Measurements from ENCODE around the gene NOS3.

Gene NOS3

GRCh38 chr7:150994141-150994837 is 3.5 kb downstream of the NOS3 start:
- Histone ChIP-seq H3K9me3 (ENCODE audit: insufficient read depth, low read length) (peaks cover 21% of the 10 kb centered on the region; the same call in 1 of the 2 replicates), H3K4me1 (ENCODE audit: insufficient read depth, insufficient read length) (peaks cover 5% of the 10 kb centered on the region), H3K36me3 (ENCODE audit: insufficient read depth, insufficient read length, low read length) (no peaks in the 10 kb centered on the region), H3K9ac (ENCODE audit: insufficient read length, low read depth) (no peak overlapping the region), H3K27me3 (ENCODE audit: insufficient read depth, insufficient read length) (no peaks in the 10 kb centered on the region), H3K4me3 (ENCODE audit: insufficient read length, low read depth) (no peak overlapping the region)
- DNase-seq (ENCODE audit: low read depth, low spot score): no peak
- TF ChIP-seq SUZ12 (IDR thresholded peaks at IDR 0.05; ENCODE audit: extremely low read depth, insufficient read depth, insufficient read length) (no peak), ZNF274 (IDR thresholded peaks at IDR 0.05; ENCODE audit: low read depth, low read length) (no peak), YY1 (IDR thresholded peaks at IDR 0.05; ENCODE audit: insufficient read depth, insufficient read length) (no peak)

GRCh38 chr7:150994838-150995510 is 4.2 kb downstream of the NOS3 start:
- no peak overlapping the region for H3K4me3 ChIP-seq (ENCODE audit: insufficient read length, low read depth)

GRCh38 chr7:150996376-150997074 is 5.7 kb downstream of the NOS3 start:
- Histone ChIP-seq H3K36me3 (ENCODE audit: insufficient read depth, insufficient read length, low read length) (no peaks in the 10 kb centered on the region), H3K4me1 (ENCODE audit: insufficient read depth, insufficient read length) (peaks cover 5% of the 10 kb centered on the region), H3K9ac (ENCODE audit: insufficient read length, low read depth) (no peak overlapping the region), H3K27me3 (ENCODE audit: insufficient read depth, insufficient read length) (no peaks in the 10 kb centered on the region), H3K9me3 (ENCODE audit: insufficient read depth, low read length) (peaks cover 1% of the 10 kb centered on the region; the same call in 1 of the 2 replicates), H3K4me3 (ENCODE audit: insufficient read length, low read depth) (no peak overlapping the region)
- TF ChIP-seq YY1 (IDR thresholded peaks at IDR 0.05; ENCODE audit: insufficient read depth, insufficient read length): no peak
- no peak for TF ChIP-seq ZNF274 (IDR thresholded peaks at IDR 0.05; ENCODE audit: low read depth, low read length)
- TF ChIP-seq SUZ12 (IDR thresholded peaks at IDR 0.05; ENCODE audit: extremely low read depth, insufficient read depth, insufficient read length): no peak
- DNase-seq (ENCODE audit: low read depth, low spot score): no peak

More at GRCh38 chr7:150994838-150995510, 4.2 kb downstream of the NOS3 start:
- H3K36me3 ChIP-seq (ENCODE audit: insufficient read depth, insufficient read length, low read length): no peaks in the 10 kb centered on the region
- TF ChIP-seq SUZ12 (IDR thresholded peaks at IDR 0.05; ENCODE audit: extremely low read depth, insufficient read depth, insufficient read length) (no peak), ZNF274 (IDR thresholded peaks at IDR 0.05; ENCODE audit: low read depth, low read length) (no peak), YY1 (IDR thresholded peaks at IDR 0.05; ENCODE audit: insufficient read depth, insufficient read length) (no peak)
- peaks cover 5% of the 10 kb centered on the region for H3K4me1 ChIP-seq (ENCODE audit: insufficient read depth, insufficient read length)
- H3K9me3 ChIP-seq (ENCODE audit: insufficient read depth, low read length): peaks cover 17% of the 10 kb centered on the region; the same call in 1 of the 2 replicates
- H3K9ac ChIP-seq (ENCODE audit: insufficient read length, low read depth): no peak overlapping the region
- H3K27me3 ChIP-seq (ENCODE audit: insufficient read depth, insufficient read length): no peaks in the 10 kb centered on the region
- DNase-seq (ENCODE audit: low read depth, low spot score): no peak

- no peak overlapping the region for H3K9ac ChIP-seq (ENCODE audit: insufficient read length, low read depth)
Observed at GRCh38 chr7:150997075-150997511, 6.3 kb downstream of the NOS3 start.

GRCh38 chr7:150997817-150998216 is 7.0 kb downstream of the NOS3 start:
- TF ChIP-seq ZNF274 (IDR thresholded peaks at IDR 0.05; ENCODE audit: low read depth, low read length) (no peak), YY1 (IDR thresholded peaks at IDR 0.05; ENCODE audit: insufficient read depth, insufficient read length) (no peak), SUZ12 (IDR thresholded peaks at IDR 0.05; ENCODE audit: extremely low read depth, insufficient read depth, insufficient read length) (no peak)
- Histone ChIP-seq H3K9me3 (ENCODE audit: insufficient read depth, low read length) (no peaks in the 10 kb centered on the region), H3K4me3 (ENCODE audit: insufficient read length, low read depth) (no peak overlapping the region), H3K27me3 (ENCODE audit: insufficient read depth, insufficient read length) (no peaks in the 10 kb centered on the region), H3K9ac (ENCODE audit: insufficient read length, low read depth) (no peak overlapping the region), H3K4me1 (ENCODE audit: insufficient read depth, insufficient read length) (peaks cover 5% of the 10 kb centered on the region), H3K36me3 (ENCODE audit: insufficient read depth, insufficient read length, low read length) (no peaks in the 10 kb centered on the region)
- DNase-seq (ENCODE audit: low read depth, low spot score): no peak

More at GRCh38 chr7:150997075-150997511, 6.3 kb downstream of the NOS3 start:
- Histone ChIP-seq H3K9me3 (ENCODE audit: insufficient read depth, low read length) (no peaks in the 10 kb centered on the region), H3K27me3 (ENCODE audit: insufficient read depth, insufficient read length) (no peaks in the 10 kb centered on the region), H3K4me3 (ENCODE audit: insufficient read length, low read depth) (no peak overlapping the region), H3K4me1 (ENCODE audit: insufficient read depth, insufficient read length) (peaks cover 5% of the 10 kb centered on the region), H3K36me3 (ENCODE audit: insufficient read depth, insufficient read length, low read length) (no peaks in the 10 kb centered on the region)
- DNase-seq (ENCODE audit: low read depth, low spot score): no peak
- no peak for TF ChIP-seq YY1 (IDR thresholded peaks at IDR 0.05; ENCODE audit: insufficient read depth, insufficient read length)
- no peak for TF ChIP-seq ZNF274 (IDR thresholded peaks at IDR 0.05; ENCODE audit: low read depth, low read length)
- no peak for TF ChIP-seq SUZ12 (IDR thresholded peaks at IDR 0.05; ENCODE audit: extremely low read depth, insufficient read depth, insufficient read length)

- no peak overlapping the region for H3K9ac ChIP-seq (ENCODE audit: insufficient read length, low read depth)
- no peaks in the 10 kb centered on the region for H3K27me3 ChIP-seq (ENCODE audit: insufficient read depth, insufficient read length)
- DNase-seq (ENCODE audit: low read depth, low spot score): no peak
- no peak for TF ChIP-seq SUZ12 (IDR thresholded peaks at IDR 0.05; ENCODE audit: extremely low read depth, insufficient read depth, insufficient read length)
- TF ChIP-seq YY1 (IDR thresholded peaks at IDR 0.05; ENCODE audit: insufficient read depth, insufficient read length): no peak
- TF ChIP-seq ZNF274 (IDR thresholded peaks at IDR 0.05; ENCODE audit: low read depth, low read length): no peak
- no peaks in the 10 kb centered on the region for H3K36me3 ChIP-seq (ENCODE audit: insufficient read depth, insufficient read length, low read length)
- H3K9me3 ChIP-seq (ENCODE audit: insufficient read depth, low read length): no peaks in the 10 kb centered on the region
- peaks cover 3% of the 10 kb centered on the region for H3K4me1 ChIP-seq (ENCODE audit: insufficient read depth, insufficient read length)
- H3K4me3 ChIP-seq (ENCODE audit: insufficient read length, low read depth): no peak overlapping the region
Observed at GRCh38 chr7:150998341-150998740, 7.5 kb downstream of the NOS3 start.

GRCh38 chr7:150999001-150999400 is 8.2 kb downstream of the NOS3 start:
- Histone ChIP-seq H3K27me3 (ENCODE audit: insufficient read depth, insufficient read length) (no peaks in the 10 kb centered on the region), H3K4me1 (ENCODE audit: insufficient read depth, insufficient read length) (peaks cover 1% of the 10 kb centered on the region), H3K9me3 (ENCODE audit: insufficient read depth, low read length) (no peaks in the 10 kb centered on the region), H3K4me3 (ENCODE audit: insufficient read length, low read depth) (no peak overlapping the region), H3K9ac (ENCODE audit: insufficient read length, low read depth) (no peak overlapping the region), H3K36me3 (ENCODE audit: insufficient read depth, insufficient read length, low read length) (no peaks in the 10 kb centered on the region)
- DNase-seq (ENCODE audit: low read depth, low spot score): no peak
- TF ChIP-seq ZNF274 (IDR thresholded peaks at IDR 0.05; ENCODE audit: low read depth, low read length) (no peak), SUZ12 (IDR thresholded peaks at IDR 0.05; ENCODE audit: extremely low read depth, insufficient read depth, insufficient read length) (no peak), YY1 (IDR thresholded peaks at IDR 0.05; ENCODE audit: insufficient read depth, insufficient read length) (no peak)
